Caco-2 (cell line): ENCODE measurements around the gene MPZ. TPM values are rescaled to one million over a fixed set of nuclear protein-coding genes. Genes with fewer than 3 reads are reported as not detected.
A peak's percentile ranks its signal among the peaks of the same experiment; 100 is the strongest.

Experiments
- BruUV-seq: library from RNA; stranded (reverse); fragments of 400-500 nt; replicated peaks from 2 replicates; lab custom pipeline; 2021; lab: Mats Ljungman, UMichigan
- CTCF ChIA-PET: fragments of 300-600 bp; sonication (Branson Sonifier 250); formaldehyde crosslinking; loops from one replicate; lab custom pipeline; 2022; ENCODE audit warnings: antibody characterized with exemption; lab: Charles Lee
- POLR2A ChIA-PET: fragments of 300-600 bp; sonication (Branson Sonifier 250); formaldehyde crosslinking; loops from one replicate; lab custom pipeline; 2022; ENCODE audit warnings: antibody characterized with exemption; lab: Charles Lee
- DNase-seq, 2 experiments: peaks; one replicate each; pipeline versions ENCODE4 v3.0.0 to v3.0.0-alpha.2; 2020 to 2022
- H3K27me3 ChIP-seq: replicated peaks from 2 replicates; pipeline ENCODE4 v1.6.0; 2011; ENCODE audit warnings: low read length; ENCODE audit not compliant: control insufficient read depth, insufficient read depth
- H3K36me3 ChIP-seq: 2 replicates; pipeline ENCODE4 v1.5.1; 2011; ENCODE audit warnings: low read length; ENCODE audit not compliant: control insufficient read depth, insufficient read depth
- H3K4me1 ChIP-seq: fragments of 250-450 bp; sonication (Bioruptor Pico); 2 replicates; pipeline ENCODE4 v1.5.1; 2020; ENCODE audit warnings: mild to moderate bottlenecking
- H3K4me3 ChIP-seq: 2 replicates; pipeline ENCODE4 v1.5.1; 2011; ENCODE audit warnings: low read depth, mild to moderate bottlenecking, control low read depth, low read length
- H3K9me3 ChIP-seq: fragments of 250-450 bp; sonication (Bioruptor Pico); 2 replicates; pipeline ENCODE4 v1.5.1; 2020; ENCODE audit warnings: mild to moderate bottlenecking, moderate library complexity
- H3K27ac Mint-ChIP-seq: one replicate; pipeline ENCODE4 v1.8.0; 2022; ENCODE audit warnings: mixed read lengths; ENCODE audit not compliant: unreplicated experiment
- H3K27me3 Mint-ChIP-seq: one replicate; pipeline ENCODE4 v1.8.0; 2022; ENCODE audit warnings: mixed read lengths; ENCODE audit not compliant: insufficient read depth, unreplicated experiment
- H3K36me3 Mint-ChIP-seq: one replicate; pipeline ENCODE4 v1.8.0; 2022; ENCODE audit warnings: mild to moderate bottlenecking, mixed read lengths; ENCODE audit not compliant: insufficient read depth, unreplicated experiment
- H3K4me1 Mint-ChIP-seq: one replicate; pipeline ENCODE4 v1.8.0; 2022; ENCODE audit warnings: low read depth, mixed read lengths; ENCODE audit not compliant: unreplicated experiment
- H3K4me3 Mint-ChIP-seq: one replicate; pipeline ENCODE4 v1.8.0; 2022; ENCODE audit warnings: mild to moderate bottlenecking, moderate library complexity, mixed read lengths; ENCODE audit not compliant: unreplicated experiment
- H3K9me3 Mint-ChIP-seq: one replicate; pipeline ENCODE4 v1.8.0; 2022; ENCODE audit warnings: mixed read lengths; ENCODE audit not compliant: unreplicated experiment
- intact Hi-C: fragments of 100-400 bp; cut with micrococcal nuclease; formaldehyde crosslinking; loops from one replicate; pipeline ENCODE4 v1.10.0; 2022; ENCODE audit not compliant: unreplicated experiment
- total RNA-seq: library from RNA; stranded (reverse); gene quantifications from 2 replicates; pipeline ENCODE4 v1.2.3, GENCODE V29; 2022
- TF ChIP-seq, protein P1 (sequence below), 2 experiments: fragments of 200-600 bp in 1 of 2; IDR thresholded peaks; 1 replicate in 1 of 2; 2 replicates in 1 of 2; pipeline versions ENCODE4 v1.5.1 to v1.8.0; 2011 to 2022; ENCODE audit warnings: antibody characterized with exemption in 1 of 2, control low read depth in 1 of 2, inconsistent platforms in 1 of 2, low read depth in 1 of 2, low read length in 1 of 2, mild to moderate bottlenecking in 1 of 2, moderate library complexity in 1 of 2; ENCODE audit not compliant: insufficient read depth in 1 of 2, severe bottlenecking in 1 of 2, unreplicated experiment in 1 of 2

Gene MPZ
- total RNA-seq, 1 experiment from 2014 or later: 0.20 TPM

DNA sequence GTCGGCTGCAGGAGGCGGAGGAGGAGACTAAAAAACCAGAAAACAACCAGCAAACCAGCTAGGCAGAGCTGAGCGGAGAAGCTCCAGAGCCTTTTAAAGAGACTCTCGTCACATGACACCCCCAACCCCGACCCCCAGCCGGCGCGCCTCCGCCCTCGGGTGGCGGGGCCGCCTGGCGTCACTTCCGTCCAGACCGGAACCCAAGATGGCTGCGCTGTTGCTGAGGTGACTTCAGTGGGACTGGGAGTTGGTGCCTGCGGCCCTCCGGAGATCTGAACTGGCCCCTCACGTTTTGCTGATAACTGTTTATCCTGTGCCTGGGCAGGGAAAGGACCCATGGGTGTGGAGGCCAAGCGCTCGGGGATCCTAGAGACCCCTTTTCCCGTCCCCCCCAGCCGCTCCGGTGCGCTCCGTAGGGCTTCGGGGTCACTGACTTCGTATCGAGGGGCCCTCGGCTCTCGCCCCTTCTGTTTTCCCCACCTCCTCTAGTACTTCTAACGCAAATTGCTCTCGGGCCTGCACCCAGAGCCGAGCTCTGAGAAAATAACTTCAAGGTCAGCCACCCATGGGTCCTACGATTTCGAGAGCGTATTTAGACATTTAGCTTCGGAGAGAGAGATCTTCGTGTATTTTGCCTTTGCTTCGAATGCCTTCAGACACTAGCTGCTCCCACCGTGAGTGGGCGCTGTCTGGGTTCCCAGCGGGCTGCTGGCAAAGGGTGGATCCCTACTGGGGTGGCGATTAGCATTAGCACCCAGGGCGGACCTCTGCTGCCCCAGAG is 4.6 kb upstream of the MPZ start, which contains the start of gene SDHC:
SDHC (plus strand) TSS at position 181 of the 781 bp plus-strand sequence; CDS start at position 206, 25 bp downstream.
- Mint-ChIP-seq H3K36me3 (peaks cover 15% of the 10 kb centered on the region), H3K4me3 (peak within 1 kb of the TSS; percentile 91), H3K27ac (peak within 1 kb of the TSS; percentile 94), H3K9me3 (no peaks in the 10 kb centered on the region), H3K27me3 (no peaks in the 10 kb centered on the region), H3K4me1 (no peaks in the 10 kb centered on the region)
- CTCF ChIA-PET: interaction anchor here (0.6 to 1.8 kb wide), 8 partner anchors 13 to 148 kb away, joined by 3 to 12 read pairs (median 4); partner anchors contain the start of genes NDUFS2, PPOX and TOMM40L
- intact Hi-C loops: loop anchor here (1.0 kb wide), 1 partner anchor 89 kb away; no protein-coding TSS in a partner anchor
- TF ChIP-seq, protein P1, sequence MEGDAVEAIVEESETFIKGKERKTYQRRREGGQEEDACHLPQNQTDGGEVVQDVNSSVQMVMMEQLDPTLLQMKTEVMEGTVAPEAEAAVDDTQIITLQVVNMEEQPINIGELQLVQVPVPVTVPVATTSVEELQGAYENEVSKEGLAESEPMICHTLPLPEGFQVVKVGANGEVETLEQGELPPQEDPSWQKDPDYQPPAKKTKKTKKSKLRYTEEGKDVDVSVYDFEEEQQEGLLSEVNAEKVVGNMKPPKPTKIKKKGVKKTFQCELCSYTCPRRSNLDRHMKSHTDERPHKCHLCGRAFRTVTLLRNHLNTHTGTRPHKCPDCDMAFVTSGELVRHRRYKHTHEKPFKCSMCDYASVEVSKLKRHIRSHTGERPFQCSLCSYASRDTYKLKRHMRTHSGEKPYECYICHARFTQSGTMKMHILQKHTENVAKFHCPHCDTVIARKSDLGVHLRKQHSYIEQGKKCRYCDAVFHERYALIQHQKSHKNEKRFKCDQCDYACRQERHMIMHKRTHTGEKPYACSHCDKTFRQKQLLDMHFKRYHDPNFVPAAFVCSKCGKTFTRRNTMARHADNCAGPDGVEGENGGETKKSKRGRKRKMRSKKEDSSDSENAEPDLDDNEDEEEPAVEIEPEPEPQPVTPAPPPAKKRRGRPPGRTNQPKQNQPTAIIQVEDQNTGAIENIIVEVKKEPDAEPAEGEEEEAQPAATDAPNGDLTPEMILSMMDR (IDR thresholded peaks at IDR 0.05; ENCODE audit: insufficient read depth in 1 of 2, low read depth in 1 of 2, low read length in 1 of 2, severe bottlenecking in 1 of 2, unreplicated experiment in 1 of 2): peak; percentile 15 to 63
- POLR2A ChIA-PET: interaction anchor here (0.6 to 2.0 kb wide), 11 partner anchors 24 to 294 kb away, joined by 3 to 22 read pairs (median 3); partner anchors contain the start of genes F11R, NDUFS2, TOMM40L and USF1
- peak; percentile 88 to 92 for DNase-seq
- Histone ChIP-seq H3K9me3 (no peaks in the 10 kb centered on the region), H3K4me1 (peaks cover 4% of the 10 kb centered on the region; the same call in 1 of the 2 replicates), H3K27me3 (no peaks in the 10 kb centered on the region), H3K36me3 (no peaks in the 10 kb centered on the region), H3K4me3 (peak within 1 kb of the TSS; percentile 66)
- BruUV-seq: TSS peak; percentile 62

DNA sequence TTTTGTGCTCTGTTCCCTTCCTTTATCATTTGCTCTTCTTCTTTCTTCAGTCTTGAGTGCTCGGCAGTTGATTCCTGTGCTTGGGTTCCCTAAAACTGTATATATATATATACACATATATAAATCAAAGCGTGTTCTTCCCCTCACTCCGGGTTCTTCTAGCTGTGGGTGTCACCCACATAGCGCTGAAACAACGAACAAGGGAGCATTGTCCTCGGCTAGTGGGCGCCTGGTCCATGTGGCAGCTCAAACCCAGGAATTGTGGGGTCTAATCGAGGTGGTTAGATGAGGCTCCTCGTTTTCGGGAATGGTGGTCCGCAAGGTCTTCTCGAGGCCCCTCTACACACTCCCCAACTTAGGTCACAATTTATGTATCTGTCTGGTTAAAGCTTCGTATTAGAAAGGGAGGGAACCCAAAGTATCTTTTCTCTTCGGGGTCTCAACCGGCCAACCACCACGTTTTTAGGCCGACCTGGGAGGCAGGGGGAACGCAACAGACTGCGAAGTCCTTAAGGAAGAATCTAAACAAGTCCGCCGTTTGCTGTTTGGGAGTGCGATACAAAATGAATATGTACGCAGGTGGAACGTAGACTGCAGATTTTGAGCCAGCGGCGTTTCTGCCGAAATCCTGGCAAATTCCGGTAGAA is 3.9 kb upstream of the MPZ start:
- peak overlapping the region; percentile 94 for H3K27ac Mint-ChIP-seq
- no peaks in the 10 kb centered on the region for H3K9me3 Mint-ChIP-seq
- H3K36me3 Mint-ChIP-seq: peaks cover 13% of the 10 kb centered on the region
- TSS peak; percentile 95 for BruUV-seq
- no peaks in the 10 kb centered on the region for H3K36me3 ChIP-seq
- no peaks in the 10 kb centered on the region for H3K27me3 Mint-ChIP-seq
- H3K4me3 Mint-ChIP-seq: peak overlapping the region; percentile 91
- DNase-seq: peak in 1 of 2 experiments; percentile 11
- peak overlapping the region; percentile 66 for H3K4me3 ChIP-seq
- ChIA-PET CTCF (interaction anchor here (1.0 to 1.8 kb wide), 6 partner anchors 61 to 147 kb away, joined by 3 to 12 read pairs (median 4); partner anchors contain the start of genes NDUFS2, PPOX and TOMM40L), POLR2A (interaction anchor here (0.6 to 2.0 kb wide), 11 partner anchors 23 to 293 kb away, joined by 3 to 22 read pairs (median 3); partner anchors contain the start of genes F11R, NDUFS2, TOMM40L and USF1)
- H3K4me1 ChIP-seq: peaks cover 4% of the 10 kb centered on the region; the same call in 1 of the 2 replicates
- no peaks in the 10 kb centered on the region for H3K4me1 Mint-ChIP-seq
- TF ChIP-seq, protein P1 (IDR thresholded peaks at IDR 0.05; ENCODE audit: insufficient read depth in 1 of 2, low read depth in 1 of 2, low read length in 1 of 2, severe bottlenecking in 1 of 2, unreplicated experiment in 1 of 2): no peak
- H3K9me3 ChIP-seq: no peaks in the 10 kb centered on the region
- intact Hi-C loops: loop anchor here (1.0 kb wide), 2 partner anchors 83 to 88 kb away; no protein-coding TSS in a partner anchor
- H3K27me3 ChIP-seq: no peaks in the 10 kb centered on the region
